Mucosa of descending colon (tissue), 3 donors: ENCODE measurements around the gene CAMKK2. TPM values are rescaled to one million over a fixed set of nuclear protein-coding genes. Genes with fewer than 3 reads are reported as not detected.
A peak's percentile ranks its signal among the peaks of the same experiment; 100 is the strongest.

Experiments
- ATAC-seq: fragments of 200-7000 bp; cut with Tn5 transposase; one replicate; pipeline ENCODE4 v1.9.1; 2020; ENCODE audit warnings: mild to moderate bottlenecking, moderate library complexity
- DNase-seq, 3 donors: peaks; one replicate each; pipeline ENCODE4 v3.0.0-alpha.2; 2020
- H3K36me3 ChIP-seq: fragments of 200-600 bp; one replicate; pipeline ENCODE4 v1.8.0; 2021; ENCODE audit warnings: low read depth, mild to moderate bottlenecking
- H3K4me1 ChIP-seq: fragments of 200-600 bp; one replicate; pipeline ENCODE4 v1.8.0; 2021; ENCODE audit warnings: low read depth, mild to moderate bottlenecking
- H3K4me3 ChIP-seq: fragments of 200-600 bp; one replicate; pipeline ENCODE4 v1.8.0; 2021; ENCODE audit warnings: mild to moderate bottlenecking
- H3K9me3 ChIP-seq: fragments of 200-600 bp; one replicate; pipeline ENCODE4 v1.8.0; 2021; ENCODE audit warnings: mild to moderate bottlenecking
- intact Hi-C, 2 donors: fragments of 100-400 bp; cut with DNase I in 1 of 2; cut with micrococcal nuclease in 1 of 2; formaldehyde crosslinking; loops; one replicate each; pipeline versions ENCODE4 v1.11.0 to v1.11.1; 2022; cut with DNase I, micrococcal nuclease
- total RNA-seq, 3 donors: library from RNA; stranded (reverse); fragmentation: NEBNext Ultra II Directional in 2 of 3; extraction: Animal tissue kit (Norgen Biotek cat#: 25700) in 2 of 3; gene quantifications; one replicate each; pipeline versions ENCODE4 v1.2.1 to v1.2.4, GENCODE V29; 2021 to 2023
- TF ChIP-seq, protein P1 (sequence below): fragments of 200-600 bp; IDR thresholded peaks from one replicate; pipeline ENCODE4 v1.8.0; 2022; ENCODE audit warnings: antibody characterized with exemption, mild to moderate bottlenecking
- donor health status: DM: no; HTN: no; CAD: no; lungs with moderate emphysema.
- donor health status: DM: no; HTN: no; CAD: no.
- donor health status: DM: no; HTN: yes; CAD: no.

The CAMKK2 gene
- total RNA-seq, 3 donors from 2014 or later = 44.0 to 57.1 (median 47.3) TPM

DNA sequence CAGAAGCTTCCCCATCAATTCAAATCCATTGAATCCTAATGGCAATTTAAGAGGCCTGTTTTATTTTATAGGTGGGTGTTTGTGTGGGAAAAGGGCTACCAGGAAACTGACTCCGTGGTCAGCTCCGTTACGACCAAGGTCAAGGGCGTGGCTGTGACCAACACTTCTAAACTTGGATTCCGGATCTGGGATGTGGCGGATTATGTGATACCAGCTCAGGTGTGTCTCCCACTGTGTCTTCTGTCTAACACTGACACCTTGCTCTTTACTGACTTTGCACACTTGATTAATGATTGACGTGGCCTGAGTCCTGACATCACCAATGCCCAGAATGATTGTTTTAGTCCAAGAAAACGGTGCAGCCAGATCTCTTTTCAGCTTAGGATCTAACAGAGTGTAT is 79.4 kb downstream of the CAMKK2 start:
- ATAC-seq = peak; percentile 65
- Histone ChIP-seq H3K9me3 (no peaks in the 10 kb centered on the region), H3K36me3 (no peaks in the 10 kb centered on the region), H3K4me3 (no peak overlapping the region), H3K4me1 (peaks cover 35% of the 10 kb centered on the region)
- intact Hi-C loops = no loop called here
- TF ChIP-seq, protein P1, sequence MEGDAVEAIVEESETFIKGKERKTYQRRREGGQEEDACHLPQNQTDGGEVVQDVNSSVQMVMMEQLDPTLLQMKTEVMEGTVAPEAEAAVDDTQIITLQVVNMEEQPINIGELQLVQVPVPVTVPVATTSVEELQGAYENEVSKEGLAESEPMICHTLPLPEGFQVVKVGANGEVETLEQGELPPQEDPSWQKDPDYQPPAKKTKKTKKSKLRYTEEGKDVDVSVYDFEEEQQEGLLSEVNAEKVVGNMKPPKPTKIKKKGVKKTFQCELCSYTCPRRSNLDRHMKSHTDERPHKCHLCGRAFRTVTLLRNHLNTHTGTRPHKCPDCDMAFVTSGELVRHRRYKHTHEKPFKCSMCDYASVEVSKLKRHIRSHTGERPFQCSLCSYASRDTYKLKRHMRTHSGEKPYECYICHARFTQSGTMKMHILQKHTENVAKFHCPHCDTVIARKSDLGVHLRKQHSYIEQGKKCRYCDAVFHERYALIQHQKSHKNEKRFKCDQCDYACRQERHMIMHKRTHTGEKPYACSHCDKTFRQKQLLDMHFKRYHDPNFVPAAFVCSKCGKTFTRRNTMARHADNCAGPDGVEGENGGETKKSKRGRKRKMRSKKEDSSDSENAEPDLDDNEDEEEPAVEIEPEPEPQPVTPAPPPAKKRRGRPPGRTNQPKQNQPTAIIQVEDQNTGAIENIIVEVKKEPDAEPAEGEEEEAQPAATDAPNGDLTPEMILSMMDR = no peak
- DNase-seq = peak; percentile 69 to 80 (median 70)

- intact Hi-C loops = no loop called here
- TF ChIP-seq, protein P1 = no peak
- no peak for ATAC-seq
- no peaks in the 10 kb centered on the region for H3K36me3 ChIP-seq
- DNase-seq = no peak
- H3K4me3 ChIP-seq = no peak overlapping the region
- H3K4me1 ChIP-seq = peaks cover 39% of the 10 kb centered on the region
- no peaks in the 10 kb centered on the region for H3K9me3 ChIP-seq
Measured at GRCh38 chr12:121216102-121216501, 80.4 kb downstream of the CAMKK2 start.

DNA sequence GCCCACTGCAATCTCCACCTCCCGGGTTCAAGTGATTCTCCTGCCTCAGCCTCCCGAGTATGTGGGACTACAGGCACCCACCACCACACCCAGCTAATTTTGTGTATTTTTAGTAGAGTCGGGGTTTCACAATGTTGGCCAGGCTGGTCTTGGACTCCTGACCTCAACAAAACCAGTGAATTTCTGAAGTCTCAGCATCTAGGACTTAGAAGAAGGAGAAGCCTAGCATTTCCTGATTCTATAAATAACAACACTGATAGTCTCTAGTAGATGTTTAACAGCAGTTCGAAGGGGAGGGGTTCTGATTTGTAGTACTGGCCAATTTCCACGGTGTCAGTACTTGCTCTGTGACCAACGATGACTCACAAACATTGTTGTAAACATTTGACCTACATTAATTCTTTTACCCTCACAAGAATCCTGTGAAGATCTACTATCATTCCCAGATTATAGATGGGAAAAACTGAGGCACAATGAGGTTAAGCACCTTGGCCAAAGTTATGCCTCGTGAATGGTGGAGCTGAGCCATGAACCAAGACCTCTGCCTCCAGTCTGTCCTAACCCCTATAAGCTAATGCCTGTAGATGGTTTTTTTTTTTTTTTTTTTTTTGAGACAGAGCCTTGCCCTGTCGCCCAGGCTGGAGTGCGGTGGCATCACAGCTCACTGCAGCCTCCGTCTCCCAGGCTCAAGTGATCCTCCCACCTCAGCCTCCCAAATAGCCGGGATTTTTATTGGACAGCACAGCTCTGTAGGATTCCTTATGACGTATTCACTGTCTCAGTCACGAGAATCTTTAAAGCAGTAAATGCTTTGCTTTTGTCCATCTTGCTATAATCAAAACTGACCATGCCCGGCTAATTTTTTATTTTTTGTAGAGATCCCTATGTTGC is 81.4 kb downstream of the CAMKK2 start:
- DNase-seq = peak in 1 of 3 donors; percentile 73
- H3K9me3 ChIP-seq = no peaks in the 10 kb centered on the region
- intact Hi-C loops = no loop called here
- H3K4me1 ChIP-seq = peaks cover 43% of the 10 kb centered on the region
- peak; percentile 67 for ATAC-seq
- no peak overlapping the region for H3K4me3 ChIP-seq
- H3K36me3 ChIP-seq = no peaks in the 10 kb centered on the region
- TF ChIP-seq, protein P1 = no peak

GRCh38 chr12:121214166-121214777 is 82.2 kb downstream of the CAMKK2 start:
- no peaks in the 10 kb centered on the region for H3K36me3 ChIP-seq
- TF ChIP-seq, protein P1 = no peak
- no peaks in the 10 kb centered on the region for H3K9me3 ChIP-seq
- DNase-seq = no peak
- H3K4me1 ChIP-seq = peaks cover 43% of the 10 kb centered on the region
- no peak for ATAC-seq
- intact Hi-C loops = no loop called here
- H3K4me3 ChIP-seq = no peak overlapping the region

GRCh38 chr12:121212875-121213274 is 83.6 kb downstream of the CAMKK2 start:
- H3K9me3 ChIP-seq = no peaks in the 10 kb centered on the region
- H3K4me1 ChIP-seq = peaks cover 31% of the 10 kb centered on the region
- H3K4me3 ChIP-seq = no peak overlapping the region
- H3K36me3 ChIP-seq = no peaks in the 10 kb centered on the region
- TF ChIP-seq, protein P1 = no peak
- ATAC-seq (no peak), DNase-seq (no peak)
- intact Hi-C loops = no loop called here
